ENCODE data around the gene CAMTA1.

CAMTA1 gene

GRCh38 chr1:7642418-7642704, 857.1 kb downstream of the CAMTA1 start:
- DNase-seq, result no peak

- peak; percentile 10 for DNase-seq
Measured at GRCh38 chr1:7642781-7643529, 857.7 kb downstream of the CAMTA1 start.

GRCh38 chr1:7643530-7643929, 858.3 kb downstream of the CAMTA1 start:
- DNase-seq, result no peak

- no peak for DNase-seq
Measured at GRCh38 chr1:7644086-7644485, 858.8 kb downstream of the CAMTA1 start.

GRCh38 chr1:7644961-7645750, 859.9 kb downstream of the CAMTA1 start:
- DNase-seq, result peak; percentile 95

GRCh38 chr1:7645751-7646048, 860.4 kb downstream of the CAMTA1 start:
- no peak for DNase-seq

GRCh38 chr1:7646164-7646563, 860.9 kb downstream of the CAMTA1 start:
- DNase-seq, result no peak

GRCh38 chr1:7646981-7647901, 862.0 kb downstream of the CAMTA1 start:
- peak; percentile 53 for DNase-seq

- no peak for DNase-seq
Measured at GRCh38 chr1:7648761-7649384, 863.6 kb downstream of the CAMTA1 start.

GRCh38 chr1:7650801-7651200, 865.5 kb downstream of the CAMTA1 start:
- peak; percentile 57 for DNase-seq

- peak; percentile 17 for DNase-seq
Measured at GRCh38 chr1:7651203-7651602, 865.9 kb downstream of the CAMTA1 start.

GRCh38 chr1:7652061-7652460, 866.8 kb downstream of the CAMTA1 start:
- no peak for DNase-seq

- DNase-seq, result no peak
Measured at GRCh38 chr1:7652515-7653098, 867.4 kb downstream of the CAMTA1 start.

- no peak for DNase-seq
Measured at GRCh38 chr1:7654725-7655124, 869.5 kb downstream of the CAMTA1 start.

- DNase-seq, result no peak
Measured at GRCh38 chr1:7655354-7655753, 870.1 kb downstream of the CAMTA1 start.

- DNase-seq, result no peak
Measured at GRCh38 chr1:7656557-7657215, 871.4 kb downstream of the CAMTA1 start.

- DNase-seq, result no peak
Measured at GRCh38 chr1:7657287-7658016, 872.2 kb downstream of the CAMTA1 start.

- no peak for DNase-seq
Measured at GRCh38 chr1:7658099-7658498, 872.8 kb downstream of the CAMTA1 start.

GRCh38 chr1:7659514-7659913, 874.3 kb downstream of the CAMTA1 start:
- DNase-seq, result no peak

GRCh38 chr1:7663451-7664146, 878.3 kb downstream of the CAMTA1 start:
- DNase-seq, result no peak

All from NCI-H1436 (cell line).